Measurements from ENCODE around the gene ABCC8.

The ABCC8 gene

GRCh38 chr11:17368551-17368950 is 108.1 kb downstream of the ABCC8 start:
- no peak for ATAC-seq
- no peak for TF ChIP-seq CSRNP3 (CRISPR knock-in tag; IDR thresholded peaks at IDR 0.05)
- TF ChIP-seq POU6F1 (CRISPR knock-in tag; IDR thresholded peaks at IDR 0.05; ENCODE audit: borderline replicate concordance, low read depth): no peak
- TF ChIP-seq ESRRG (CRISPR knock-in tag; IDR thresholded peaks at IDR 0.05): no peak
- TF ChIP-seq TCF4 (CRISPR knock-in tag; IDR thresholded peaks at IDR 0.05; ENCODE audit: borderline replicate concordance): no peak
- no peak for TF ChIP-seq CREB5 (CRISPR knock-in tag; IDR thresholded peaks at IDR 0.05; ENCODE audit: low read depth)
- no peak for TF ChIP-seq ZC3H10 (CRISPR knock-in tag; IDR thresholded peaks at IDR 0.05)
- TF ChIP-seq BACH2 (CRISPR knock-in tag; IDR thresholded peaks at IDR 0.05; ENCODE audit: borderline replicate concordance): no peak
- no peak for TF ChIP-seq ZFP3 (CRISPR knock-in tag; IDR thresholded peaks at IDR 0.05)
- TF ChIP-seq OSR1 (CRISPR knock-in tag; IDR thresholded peaks at IDR 0.05): no peak
- no peak for TF ChIP-seq ZFP30 (CRISPR knock-in tag; IDR thresholded peaks at IDR 0.05)
- TF ChIP-seq ZNF565 (CRISPR knock-in tag; conservative IDR thresholded peaks at IDR 0.05; ENCODE audit: low read depth): no peak
- no peak for TF ChIP-seq GLIS3 (CRISPR knock-in tag; IDR thresholded peaks at IDR 0.05)
- no peak for TF ChIP-seq ZNF70 (CRISPR knock-in tag; IDR thresholded peaks at IDR 0.05)
- no peak for TF ChIP-seq PATZ1 (CRISPR knock-in tag; IDR thresholded peaks at IDR 0.05; ENCODE audit: borderline replicate concordance)
- TF ChIP-seq CSDC2 (CRISPR knock-in tag; IDR thresholded peaks at IDR 0.05): no peak
- no peak for TF ChIP-seq ZNF8 (CRISPR knock-in tag; IDR thresholded peaks at IDR 0.05)

GRCh38 chr11:17366495-17366894 is 110.2 kb downstream of the ABCC8 start:
- ATAC-seq: no peak
- no peak for TF ChIP-seq ZFP30 (CRISPR knock-in tag; IDR thresholded peaks at IDR 0.05)
- no peak for TF ChIP-seq TSHZ2 (CRISPR knock-in tag; IDR thresholded peaks at IDR 0.05)
- no peak for TF ChIP-seq TOX (CRISPR knock-in tag; IDR thresholded peaks at IDR 0.05; ENCODE audit: borderline replicate concordance)
- TF ChIP-seq CSRNP3 (CRISPR knock-in tag; IDR thresholded peaks at IDR 0.05): no peak
- no peak for TF ChIP-seq CSDC2 (CRISPR knock-in tag; IDR thresholded peaks at IDR 0.05)

GRCh38 chr11:17354601-17354991 is 122.0 kb downstream of the ABCC8 start:
- ATAC-seq: peak; percentile 52
- TF ChIP-seq ZFP30 (CRISPR knock-in tag; IDR thresholded peaks at IDR 0.05): no peak
- no peak for TF ChIP-seq RARB (CRISPR knock-in tag; IDR thresholded peaks at IDR 0.05)
- no peak for TF ChIP-seq CREB5 (CRISPR knock-in tag; IDR thresholded peaks at IDR 0.05; ENCODE audit: low read depth)
- TF ChIP-seq GLIS3 (CRISPR knock-in tag; IDR thresholded peaks at IDR 0.05): no peak
- TF ChIP-seq PPARA (CRISPR knock-in tag; IDR thresholded peaks at IDR 0.05; ENCODE audit: borderline replicate concordance): no peak
- TF ChIP-seq OSR1 (CRISPR knock-in tag; IDR thresholded peaks at IDR 0.05): no peak
- TF ChIP-seq ZNF70 (CRISPR knock-in tag; IDR thresholded peaks at IDR 0.05): no peak
- TF ChIP-seq ARNTL (CRISPR knock-in tag; IDR thresholded peaks at IDR 0.05; ENCODE audit: borderline replicate concordance, low read depth): no peak
- no peak for TF ChIP-seq TSHZ2 (CRISPR knock-in tag; IDR thresholded peaks at IDR 0.05)
- TF ChIP-seq CSDC2 (CRISPR knock-in tag; IDR thresholded peaks at IDR 0.05): no peak
- TF ChIP-seq ZC3H10 (CRISPR knock-in tag; IDR thresholded peaks at IDR 0.05): no peak

Data from SK-N-SH treated with all-trans-retinoic acid at 6 μM for 48 hours (cell line).